Liver (tissue), 3 donors: ENCODE results near the gene SBF2.

Source experiments
- CTCF ChIP-seq: fragments of 150-350 bp; IDR thresholded peaks from 2 replicates; pipeline ENCODE4 v1.5.1; 2017; ENCODE audit warnings: improper control_type of control experiment, low read depth, low read length; ENCODE audit not compliant: missing input control
- JUND ChIP-seq, 2 donors: IDR thresholded peaks; 2 replicates each; pipeline ENCODE4 v1.6.1; 2016; ENCODE audit warnings: antibody characterized with exemption in 2 of 2
- YY1 ChIP-seq: IDR thresholded peaks from 2 replicates; pipeline ENCODE4 v1.6.1; 2016; ENCODE audit warnings: antibody characterized with exemption, mild to moderate bottlenecking
- donor health status: healthy.
- donor health status: healthy.

- TF ChIP-seq JUND (IDR thresholded peaks at IDR 0.05) (no peak), YY1 (no peak), CTCF (no peak)
These were observed 198.4 kb downstream of the SBF2 start for GRCh38 chr11:10095412-10096208.
